Lower leg skin (tissue), 4 donors: ENCODE measurements around the gene SYNPO2. TPM values are rescaled to one million over a fixed set of nuclear protein-coding genes. Genes with fewer than 3 reads are reported as not detected.
"Not testable (repeated sequence)": the region's sequence is repeated elsewhere in the genome, so short reads cannot be mapped to it uniquely, and the experiment has no call there.

Experiments used
- DNase-seq, 2 donors: peaks; one replicate each; pipeline ENCODE4 v3.0.0-alpha.2; 2019; ENCODE audit warnings: low spot score in 2 of 2
- H3K4me3 ChIP-seq: fragments of 200-600 bp; sonication (generic); 2 replicates; pipeline ENCODE4 v1.5.1; 2017; ENCODE audit warnings: mild to moderate bottlenecking, low read depth; ENCODE audit not compliant: poor library complexity, severe bottlenecking
- POLR2A ChIP-seq, 2 donors: fragments of 450-650 bp; IDR thresholded peaks; one replicate each; pipeline ENCODE4 v1.6.1; 2016 to 2017; ENCODE audit warnings: antibody characterized with exemption in 2 of 2, mild to moderate bottlenecking in 1 of 2, moderate library complexity in 1 of 2
- WGBS, 2 donors: methylation state at CpG; one replicate each; pipeline ENCODE4 v1.1.5; 2018; 5-methylcytosine and 5-hydroxymethylcytosine counted together
- intact Hi-C: fragments of 100-400 bp; cut with DNase I; formaldehyde crosslinking; loops from one replicate; pipeline ENCODE4 v1.15.0; 2023; ENCODE audit warnings: low total_unique reads
- total RNA-seq, 4 donors: library from RNA; depleted of rRNA; stranded (reverse); fragments of >200 nt; gene quantifications; one replicate each; pipeline ENCODE4 v1.1.0, GENCODE V29; 2016
- TF ChIP-seq, protein P1 (sequence below), 3 donors: fragments of 450-650 bp; IDR thresholded peaks; one replicate each; pipeline ENCODE4 v1.5.1; 2016; ENCODE audit warnings: antibody characterized with exemption in 3 of 3, mild to moderate bottlenecking in 3 of 3, moderate library complexity in 2 of 3

Gene SYNPO2
- total RNA-seq, 4 donors from 2014 or later, result 13.3 to 38.5 (median 16.1) TPM

- TF ChIP-seq, protein P1, sequence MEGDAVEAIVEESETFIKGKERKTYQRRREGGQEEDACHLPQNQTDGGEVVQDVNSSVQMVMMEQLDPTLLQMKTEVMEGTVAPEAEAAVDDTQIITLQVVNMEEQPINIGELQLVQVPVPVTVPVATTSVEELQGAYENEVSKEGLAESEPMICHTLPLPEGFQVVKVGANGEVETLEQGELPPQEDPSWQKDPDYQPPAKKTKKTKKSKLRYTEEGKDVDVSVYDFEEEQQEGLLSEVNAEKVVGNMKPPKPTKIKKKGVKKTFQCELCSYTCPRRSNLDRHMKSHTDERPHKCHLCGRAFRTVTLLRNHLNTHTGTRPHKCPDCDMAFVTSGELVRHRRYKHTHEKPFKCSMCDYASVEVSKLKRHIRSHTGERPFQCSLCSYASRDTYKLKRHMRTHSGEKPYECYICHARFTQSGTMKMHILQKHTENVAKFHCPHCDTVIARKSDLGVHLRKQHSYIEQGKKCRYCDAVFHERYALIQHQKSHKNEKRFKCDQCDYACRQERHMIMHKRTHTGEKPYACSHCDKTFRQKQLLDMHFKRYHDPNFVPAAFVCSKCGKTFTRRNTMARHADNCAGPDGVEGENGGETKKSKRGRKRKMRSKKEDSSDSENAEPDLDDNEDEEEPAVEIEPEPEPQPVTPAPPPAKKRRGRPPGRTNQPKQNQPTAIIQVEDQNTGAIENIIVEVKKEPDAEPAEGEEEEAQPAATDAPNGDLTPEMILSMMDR (IDR thresholded peaks at IDR 0.05), result no peak
- no peak for TF ChIP-seq POLR2A (IDR thresholded peaks at IDR 0.05)
- intact Hi-C loops, result no loop called here
- peak in 1 of 2 donors; percentile 28 for DNase-seq
- H3K4me3 ChIP-seq, result no peak overlapping the region
- WGBS, 2 donors, result 86% methylated on average over 2 of the region's 2 CpGs
Observed at GRCh38 chr4:119005928-119006460, 117.3 kb downstream of the SYNPO2 start.

DNA sequence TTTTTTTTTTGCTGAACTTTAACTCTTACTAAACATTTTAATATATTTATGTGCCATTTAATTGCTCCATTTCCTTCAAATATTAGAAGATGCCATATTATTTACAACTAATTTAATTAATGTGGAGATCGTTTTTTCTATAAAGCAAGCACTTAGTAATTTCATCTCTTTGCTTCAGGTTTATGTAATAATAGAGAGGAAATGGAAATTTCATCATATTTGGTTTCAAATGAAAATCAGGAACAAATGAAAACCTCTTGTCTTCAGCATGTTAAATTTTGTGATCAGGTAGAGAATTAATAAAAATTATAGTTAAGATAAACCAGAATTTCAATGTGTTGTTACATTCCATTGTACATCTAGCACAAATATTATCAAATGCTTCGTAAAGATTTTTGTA lies 120.1 kb downstream of the SYNPO2 start:
- no peak for DNase-seq
- intact Hi-C loops, result no loop called here
- no peak for TF ChIP-seq POLR2A (IDR thresholded peaks at IDR 0.05)
- TF ChIP-seq, protein P1 (IDR thresholded peaks at IDR 0.05), result no peak
- 64 to 77% methylated on average over 2 of the region's 2 CpGs for WGBS, 2 donors
- no peak overlapping the region for H3K4me3 ChIP-seq

DNA sequence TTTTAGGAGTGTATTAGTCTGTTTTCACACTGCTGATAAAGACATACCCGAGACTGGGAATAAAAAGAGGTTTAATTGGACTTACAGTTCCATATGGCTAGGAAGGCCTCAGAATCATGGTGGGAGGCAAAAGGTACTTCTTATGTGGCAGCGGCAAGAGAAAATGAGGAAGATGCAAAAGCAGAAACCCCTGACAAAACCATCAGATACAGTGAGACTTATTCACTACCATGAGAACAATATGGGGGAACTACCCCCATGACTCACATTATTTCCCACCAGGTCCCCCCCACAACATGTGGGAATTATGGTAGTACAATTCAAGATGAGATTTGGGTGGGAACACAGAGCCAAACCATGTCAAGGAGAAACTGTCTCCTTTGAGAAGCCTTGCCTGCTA lies 121.6 kb downstream of the SYNPO2 start:
- intact Hi-C loops, DNase-seq, H3K4me3 ChIP-seq: not testable (repeated sequence)
- WGBS, 2 donors, result 79 to 94% methylated on average over 2 of the region's 2 CpGs

DNA sequence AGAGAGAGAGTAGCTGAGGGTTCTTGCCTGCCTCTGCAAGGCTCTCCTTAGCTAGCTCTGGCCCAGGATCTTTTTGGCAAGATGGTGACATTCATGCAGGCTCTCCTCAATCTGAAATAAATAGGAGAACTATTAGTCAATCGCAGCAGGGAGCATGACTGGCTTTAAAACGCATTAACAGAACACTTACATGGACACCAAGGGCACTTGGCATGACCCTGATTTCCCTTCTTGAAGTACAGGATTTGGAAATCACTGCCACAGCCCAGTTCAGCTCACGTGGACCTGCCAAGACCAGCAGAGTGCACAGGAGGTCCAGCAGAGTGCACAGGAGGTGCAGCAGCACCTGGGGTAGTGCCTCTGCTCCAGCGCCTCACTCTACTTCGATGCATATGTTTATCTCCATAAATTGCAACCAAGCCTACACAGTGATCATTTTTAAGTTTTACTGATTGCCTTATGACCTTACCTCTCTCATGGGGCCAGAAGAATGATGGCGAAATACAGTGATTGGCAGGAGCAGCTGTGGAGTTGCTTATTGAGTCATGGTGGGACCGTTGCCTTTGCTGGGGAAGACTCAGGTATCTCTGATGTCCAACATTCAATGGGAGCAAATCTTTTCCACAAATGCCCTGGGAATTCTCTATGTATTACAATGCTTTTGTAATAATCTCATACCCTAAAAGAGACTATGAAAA lies 122.4 kb downstream of the SYNPO2 start:
- 77 to 86% methylated on average over 7 of the region's 7 CpGs for WGBS, 2 donors
- peak in 1 of 2 donors; percentile 25 for DNase-seq
- intact Hi-C loops, result no loop called here
- no peak overlapping the region for H3K4me3 ChIP-seq
- TF ChIP-seq, protein P1 (IDR thresholded peaks at IDR 0.05), result no peak
- TF ChIP-seq POLR2A (IDR thresholded peaks at IDR 0.05), result no peak

- no peak for TF ChIP-seq POLR2A (IDR thresholded peaks at IDR 0.05)
- TF ChIP-seq, protein P1 (IDR thresholded peaks at IDR 0.05), result no peak
- intact Hi-C loops, result no loop called here
- 93 to 95% methylated on average over 1 of the region's 1 CpG for WGBS, 2 donors
- DNase-seq, result no peak
- H3K4me3 ChIP-seq, result no peak overlapping the region
Observed at GRCh38 chr4:119011607-119011988, 122.9 kb downstream of the SYNPO2 start.

- intact Hi-C loops, result no loop called here
- WGBS, 2 donors, result 92 to 93% methylated on average over 2 of the region's 2 CpGs
- H3K4me3 ChIP-seq, result no peak overlapping the region
- DNase-seq, result no peak
- no peak for TF ChIP-seq POLR2A (IDR thresholded peaks at IDR 0.05)
- TF ChIP-seq, protein P1 (IDR thresholded peaks at IDR 0.05), result no peak
Observed at GRCh38 chr4:119014658-119015057, 126.0 kb downstream of the SYNPO2 start.
